HepG2 (cell line): ENCODE results near the gene LYRM7. TPM values are rescaled to one million over a fixed set of nuclear protein-coding genes. Genes with fewer than 3 reads are reported as not detected.

Experiments used
- ATAC-seq: fragments of 200-7000 bp; cut with Tn5 transposase; 3 replicates; pipeline ENCODE4 v1.9.1; 2020; ENCODE audit warnings: mild to moderate bottlenecking, moderate library complexity
- BruUV-seq: library from RNA; stranded (reverse); fragments of 400-500 nt; replicated peaks from 2 replicates; lab custom pipeline; 2021; lab: Mats Ljungman, UMichigan
- CTCF ChIA-PET: fragments of 300-600 bp; formaldehyde crosslinking; extraction: SDS; loops from one replicate; lab custom pipeline; 2021; ENCODE audit warnings: low total read pairs, inconsistent platforms, low intra/inter-chr PET ratio; lab: Yijun Ruan, JAX
- POLR2A ChIA-PET: fragments of 350-600 bp; sonication (Branson Sonifier 250); formaldehyde crosslinking; loops from one replicate; lab custom pipeline; 2020; ENCODE audit warnings: antibody characterized with exemption, inconsistent platforms; lab: Yijun Ruan, JAX
- DNase-seq: peaks from one replicate; pipeline ENCODE4 v3.0.0-alpha.2; 2015; ENCODE audit warnings: low spot score
- FAIRE-seq: peaks from 3 replicates; lab custom pipeline; 2011; peaks lifted over from hg19 to GRCh38; lab: Jason Lieb, UNC
- H2AFZ ChIP-seq: one replicate; pipeline ENCODE4 v1.6.1; 2011; ENCODE audit warnings: low read length, inconsistent platforms
- H3K27ac ChIP-seq: fragments of 300-600 bp; 3 replicates; pipeline ENCODE4 v1.8.0; 2011; ENCODE audit warnings: mixed run types, mild to moderate bottlenecking, mixed read lengths, low read length, inconsistent platforms; ENCODE audit not compliant: insufficient read depth; ENCODE audit errors: extremely low read length
- H3K27me3 ChIP-seq, 2 experiments: fragments of 200-600 bp in 1 of 2; 2 replicates in 1 of 2; 3 replicates in 1 of 2; pipeline versions ENCODE4 v1.6.0 to v1.8.0; 2011; ENCODE audit warnings: low read length in 2 of 2, mild to moderate bottlenecking in 2 of 2, moderate library complexity in 2 of 2, inconsistent platforms in 1 of 2; ENCODE audit not compliant: insufficient read depth in 2 of 2, control insufficient read depth in 1 of 2
- H3K36me3 ChIP-seq, 2 experiments: fragments of 200-600 bp in 1 of 2; replicated peaks in 1 of 2; 2 replicates in 1 of 2; 3 replicates in 1 of 2; pipeline versions ENCODE4 v1.5.1 to v1.8.0; 2011; ENCODE audit warnings: low read length in 2 of 2, inconsistent platforms in 1 of 2; ENCODE audit not compliant: insufficient read depth in 2 of 2, control insufficient read depth in 1 of 2
- H3K4me1 ChIP-seq: 2 replicates; pipeline ENCODE4 v1.5.1; 2012; ENCODE audit warnings: low read length, inconsistent platforms; ENCODE audit not compliant: insufficient read depth
- H3K4me2 ChIP-seq: 2 replicates; pipeline ENCODE4 v1.6.0; 2011; ENCODE audit warnings: low read depth, low read length, inconsistent platforms
- H3K4me3 ChIP-seq, 3 experiments: fragments of 200-600 bp in 1 of 3; sonication (generic), shearing (Covaris generic) in 1 of 3; replicated peaks in 1 of 3; 2 replicates each; pipeline ENCODE4 v1.5.1; 2011 to 2016; ENCODE audit warnings: low read length in 3 of 3, inconsistent platforms in 2 of 3, low read depth in 2 of 3, mild to moderate bottlenecking in 2 of 3, control low read depth in 1 of 3, mixed read lengths in 1 of 3; ENCODE audit not compliant: insufficient read depth in 1 of 3
- H3K79me2 ChIP-seq: one replicate; pipeline ENCODE4 v1.6.1; 2011; ENCODE audit warnings: low read length, inconsistent platforms; ENCODE audit not compliant: insufficient read depth
- H3K9ac ChIP-seq: 2 replicates; pipeline ENCODE4 v1.6.0; 2011; ENCODE audit warnings: mild to moderate bottlenecking, low read depth, low read length, inconsistent platforms; ENCODE audit not compliant: insufficient read depth
- H3K9me3 ChIP-seq: 2 replicates; pipeline ENCODE4 v1.5.1; 2012; ENCODE audit warnings: mild to moderate bottlenecking, low read length
- H4K20me1 ChIP-seq: 2 replicates; pipeline ENCODE4 v1.6.0; 2011; ENCODE audit warnings: inconsistent platforms, mild to moderate bottlenecking, low read length, moderate library complexity; ENCODE audit not compliant: insufficient read depth
- ATF7 ChIP-seq, 2 experiments: fragments of 450-650 bp in 1 of 2; sonication (generic) in 1 of 2; formaldehyde crosslinking in 1 of 2; IDR thresholded peaks; 2 replicates each; pipeline versions ENCODE4 v1.4.0 to v1.6.1; 2016 to 2020; ENCODE audit warnings: antibody characterized with exemption in 1 of 2, mild to moderate bottlenecking in 1 of 2, missing genetic modification reagents in 1 of 2
- ZNF44 ChIP-seq: sonication (generic); formaldehyde crosslinking; IDR thresholded peaks from 2 replicates; pipeline ENCODE4 v1.5.1; 2020; ENCODE audit warnings: mild to moderate bottlenecking, missing genetic modification reagents
- ZNF672 ChIP-seq: sonication (generic); formaldehyde crosslinking; IDR thresholded peaks from 2 replicates; pipeline ENCODE4 v1.8.1; 2022; ENCODE audit warnings: missing genetic modification reagents
- ZNF780A ChIP-seq: sonication (generic); formaldehyde crosslinking; IDR thresholded peaks from 2 replicates; pipeline ENCODE4 v1.8.0; 2022; ENCODE audit warnings: mild to moderate bottlenecking, missing genetic modification reagents, moderate library complexity
- ZNF883 ChIP-seq: sonication (generic); formaldehyde crosslinking; IDR thresholded peaks from 2 replicates; pipeline ENCODE4 v1.5.1; 2020; ENCODE audit warnings: mild to moderate bottlenecking, missing genetic modification reagents; ENCODE audit errors: not compliant biosample characterization
- WGBS: methylation state at CpG from one replicate; pipeline ENCODE4 v1.1.6; 2017; ENCODE audit warnings: low lambda C conversion rate; 5-methylcytosine and 5-hydroxymethylcytosine counted together
- in situ Hi-C: cut with HindIII; loops from 2 replicates; pipeline ENCODE4 v1.10.0; 2017; ENCODE audit warnings: low pct_unique_long_range_greater_than_20kb; ENCODE audit not compliant: extremely low pct_ligation_motif_present
- intact Hi-C: fragments of 100-400 bp; cut with micrococcal nuclease; formaldehyde crosslinking; loops from one replicate; pipeline ENCODE4 v1.10.0; 2022; ENCODE audit not compliant: unreplicated experiment
- polyA plus RNA-seq, 8 experiments: library from polyadenylated mRNA; depleted of rRNA in 3 of 8; stranded (reverse) in 7 of 8; unstranded in 1 of 8; fragments of >200 nt; fragmentation: Illumina TruSeq in 4 of 8; extraction: Trizol in 4 of 8; gene quantifications; 2 replicates each; pipeline versions ENCODE4 v1.2.1 to v1.2.3, GENCODE V29; 2011 to 2016; ENCODE audit warnings: low read depth in 4 of 8, missing spikeins in 1 of 8, mixed read lengths in 1 of 8; ENCODE audit not compliant: insufficient read depth in 1 of 8
- total RNA-seq, 5 experiments: library from RNA; depleted of rRNA; stranded (reverse); fragments of >200 nt; fragmentation: Illumina TruSeq; extraction: Trizol; gene quantifications; 2 replicates each; pipeline ENCODE4 v1.2.3, GENCODE V29; 2016; ENCODE audit warnings: low read depth in 1 of 5
- TF ChIP-seq, protein P1 (sequence below): sonication (generic); formaldehyde crosslinking; IDR thresholded peaks from 2 replicates; pipeline ENCODE4 v1.8.0; 2022; ENCODE audit warnings: mild to moderate bottlenecking, missing genetic modification reagents; ENCODE audit not compliant: insufficient replicate concordance
- TF ChIP-seq, protein P2 (sequence below): sonication (generic); formaldehyde crosslinking; IDR thresholded peaks from 2 replicates; pipeline ENCODE4 v1.4.0; 2020; ENCODE audit warnings: low read depth, mild to moderate bottlenecking, missing genetic modification reagents

The LYRM7 gene
- total and polyA plus RNA-seq, 2 of the 13 experiments (the other 11 are each of a cell fraction or from before 2014, with no cell fraction given) = 3.0 to 5.5 TPM

DNA sequence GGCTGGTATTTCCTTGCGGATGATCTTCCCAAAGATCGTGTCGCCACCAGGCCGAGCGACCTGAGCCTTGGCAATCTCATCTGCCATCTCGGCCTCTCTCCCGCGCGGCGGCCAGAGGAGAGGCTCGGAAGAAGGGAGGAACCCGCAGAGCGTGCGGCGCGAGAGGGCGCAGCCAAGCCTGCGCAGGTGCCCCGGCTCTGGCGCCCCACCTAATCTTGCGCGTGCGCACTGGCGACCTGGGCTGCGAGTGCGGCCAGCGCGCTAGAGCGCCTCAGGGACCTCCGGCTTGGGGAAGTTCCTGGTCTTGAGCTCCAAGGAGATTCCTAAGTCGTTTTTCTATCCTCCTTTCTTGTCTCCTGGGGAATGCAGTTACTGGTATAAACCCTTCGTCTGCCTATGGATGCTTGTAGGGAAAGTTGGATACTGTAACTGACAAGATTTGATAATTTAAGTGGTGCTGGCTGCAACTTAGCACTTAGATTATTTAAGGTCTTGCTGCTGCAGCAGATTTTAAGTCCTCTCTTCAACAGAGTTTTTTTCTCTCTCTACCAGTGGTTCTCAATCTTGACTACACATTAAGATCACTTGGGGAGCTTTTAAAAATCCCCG is 5.5 kb upstream of the LYRM7 start, which contains the start of gene HINT1 (continued):
- TF ChIP-seq, protein P1, sequence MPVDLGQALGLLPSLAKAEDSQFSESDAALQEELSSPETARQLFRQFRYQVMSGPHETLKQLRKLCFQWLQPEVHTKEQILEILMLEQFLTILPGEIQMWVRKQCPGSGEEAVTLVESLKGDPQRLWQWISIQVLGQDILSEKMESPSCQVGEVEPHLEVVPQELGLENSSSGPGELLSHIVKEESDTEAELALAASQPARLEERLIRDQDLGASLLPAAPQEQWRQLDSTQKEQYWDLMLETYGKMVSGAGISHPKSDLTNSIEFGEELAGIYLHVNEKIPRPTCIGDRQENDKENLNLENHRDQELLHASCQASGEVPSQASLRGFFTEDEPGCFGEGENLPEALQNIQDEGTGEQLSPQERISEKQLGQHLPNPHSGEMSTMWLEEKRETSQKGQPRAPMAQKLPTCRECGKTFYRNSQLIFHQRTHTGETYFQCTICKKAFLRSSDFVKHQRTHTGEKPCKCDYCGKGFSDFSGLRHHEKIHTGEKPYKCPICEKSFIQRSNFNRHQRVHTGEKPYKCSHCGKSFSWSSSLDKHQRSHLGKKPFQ (CRISPR knock-in tag) = no peak
- TF ChIP-seq, all 625 proteins: peak for 163

DNA sequence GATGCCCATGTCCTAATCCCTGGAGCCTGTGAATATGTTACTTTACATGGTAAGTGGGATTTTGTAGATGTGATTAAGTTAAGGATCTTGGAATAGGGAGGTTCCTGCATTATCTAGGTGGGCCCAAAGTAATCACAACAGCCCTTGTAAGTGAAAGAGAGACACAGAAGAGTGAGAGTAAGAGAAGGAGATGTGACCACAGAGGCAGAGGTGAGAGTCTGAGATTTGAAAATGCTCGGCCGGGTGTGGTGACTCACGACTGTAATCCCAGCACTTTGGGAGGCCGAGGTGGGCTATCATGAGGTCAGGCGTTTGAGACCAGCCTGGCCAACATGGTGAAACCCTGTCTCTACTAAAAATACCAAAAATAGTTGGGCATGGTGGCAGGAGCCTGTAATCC is 3.1 kb upstream of the LYRM7 start:
- WGBS = 88% methylated on average over 5 of the region's 5 CpGs

More for the DNA sequence above, 3.1 kb upstream of the LYRM7 start:
- BruUV-seq = no TSS peak
- FAIRE-seq (no peak), ATAC-seq (no peak), DNase-seq (no peak)
- no peak overlapping the region for H2AFZ ChIP-seq
- in situ Hi-C loops = no loop called here
- H3K4me2 ChIP-seq = no peak overlapping the region
- intact Hi-C loops = no loop called here
- H3K79me2 ChIP-seq = peaks cover 31% of the 10 kb centered on the region
- POLR2A ChIA-PET = no interaction called here
- H3K4me3 ChIP-seq = no peak overlapping the region
- no peaks in the 10 kb centered on the region; a peak in 1 of 5 replicates for H3K27me3 ChIP-seq
- H3K9ac ChIP-seq = no peak overlapping the region
- H3K36me3 ChIP-seq = 0 out of 5 replicates have a peak, but pooled peaks cover 0 to under 1% of the 10 kb centered on the region in 2 experiments
- no peaks in the 10 kb centered on the region for H3K9me3 ChIP-seq
- no peak overlapping the region for H3K27ac ChIP-seq
- CTCF ChIA-PET = no interaction called here
- H4K20me1 ChIP-seq = peaks cover 3% of the 10 kb centered on the region
- no peak for TF ChIP-seq ZNF44
- TF ChIP-seq, protein P2, sequence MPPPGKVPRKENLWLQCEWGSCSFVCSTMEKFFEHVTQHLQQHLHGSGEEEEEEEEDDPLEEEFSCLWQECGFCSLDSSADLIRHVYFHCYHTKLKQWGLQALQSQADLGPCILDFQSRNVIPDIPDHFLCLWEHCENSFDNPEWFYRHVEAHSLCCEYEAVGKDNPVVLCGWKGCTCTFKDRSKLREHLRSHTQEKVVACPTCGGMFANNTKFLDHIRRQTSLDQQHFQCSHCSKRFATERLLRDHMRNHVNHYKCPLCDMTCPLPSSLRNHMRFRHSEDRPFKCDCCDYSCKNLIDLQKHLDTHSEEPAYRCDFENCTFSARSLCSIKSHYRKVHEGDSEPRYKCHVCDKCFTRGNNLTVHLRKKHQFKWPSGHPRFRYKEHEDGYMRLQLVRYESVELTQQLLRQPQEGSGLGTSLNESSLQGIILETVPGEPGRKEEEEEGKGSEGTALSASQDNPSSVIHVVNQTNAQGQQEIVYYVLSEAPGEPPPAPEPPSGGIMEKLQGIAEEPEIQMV (CRISPR knock-in tag) = no peak
- TF ChIP-seq ZNF780A (CRISPR knock-in tag) = no peak
- no peak for TF ChIP-seq ATF7 (IDR thresholded peaks at IDR 0.05)
- no peak for TF ChIP-seq ATF7 (CRISPR knock-in tag; IDR thresholded peaks at IDR 0.05)
- TF ChIP-seq ZNF883 (CRISPR knock-in tag) = no peak
- no peak for TF ChIP-seq ZNF672 (CRISPR knock-in tag)
- H3K4me1 ChIP-seq = peaks cover 37% of the 10 kb centered on the region
